HEK293 (cell line): ENCODE results near the gene CDH6.

ENCODE experiments used
- CTCF ChIP-seq: fragments of 450-650 bp; formaldehyde crosslinking; IDR thresholded peaks from 2 replicates; pipeline ENCODE4 v1.5.1; 2016; ENCODE audit warnings: missing biosample characterization, missing genetic modification characterization
- PRDM4 ChIP-seq: fragments of 450-650 bp; formaldehyde crosslinking; IDR thresholded peaks from 2 replicates; pipeline ENCODE4 v1.5.1; 2017; ENCODE audit warnings: missing biosample characterization, missing genetic modification characterization
- YY1 ChIP-seq: fragments of 450-650 bp; formaldehyde crosslinking; IDR thresholded peaks from 2 replicates; pipeline ENCODE4 v1.5.1; 2018; ENCODE audit warnings: missing biosample characterization, missing genetic modification characterization
- ZBTB44 ChIP-seq: fragments of 450-650 bp; IDR thresholded peaks from 2 replicates; pipeline ENCODE4 v1.5.1; 2018; ENCODE audit warnings: missing biosample characterization, mild to moderate bottlenecking, missing genetic modification characterization
- ZBTB48 ChIP-seq: fragments of 450-650 bp; formaldehyde crosslinking; IDR thresholded peaks from 2 replicates; pipeline ENCODE4 v1.5.1; 2016; ENCODE audit warnings: missing biosample characterization, missing genetic modification characterization
- ZBTB8A ChIP-seq: fragments of 450-650 bp; formaldehyde crosslinking; IDR thresholded peaks from 2 replicates; pipeline ENCODE4 v1.5.1; 2016; ENCODE audit warnings: missing biosample characterization, missing genetic modification characterization
- ZFP37 ChIP-seq: fragments of 450-650 bp; formaldehyde crosslinking; IDR thresholded peaks from 2 replicates; pipeline ENCODE4 v1.5.1; 2016; ENCODE audit warnings: missing biosample characterization, missing genetic modification characterization
- ZNF121 ChIP-seq: fragments of 450-650 bp; formaldehyde crosslinking; IDR thresholded peaks from 2 replicates; pipeline ENCODE4 v1.5.1; 2016; ENCODE audit warnings: missing biosample characterization, missing genetic modification characterization
- ZNF211 ChIP-seq: fragments of 450-650 bp; formaldehyde crosslinking; IDR thresholded peaks from 2 replicates; pipeline ENCODE4 v1.5.1; 2016; ENCODE audit warnings: low read depth, missing biosample characterization, missing genetic modification characterization
- ZNF274 ChIP-seq, 2 experiments: fragments of 200-500 bp in 1 of 2; fragments of 450-650 bp in 1 of 2; sonication (Bioruptor generic) in 1 of 2; formaldehyde crosslinking in 1 of 2; IDR thresholded peaks; 2 replicates each; pipeline versions ENCODE4 v1.5.1 to v1.6.1; 2014 to 2016; ENCODE audit warnings: borderline replicate concordance in 1 of 2, inconsistent platforms in 1 of 2, low read length in 1 of 2, missing biosample characterization in 1 of 2, missing genetic modification characterization in 1 of 2
- ZNF354C ChIP-seq: fragments of 450-650 bp; formaldehyde crosslinking; IDR thresholded peaks from 2 replicates; pipeline ENCODE4 v1.5.1; 2016; ENCODE audit warnings: missing biosample characterization, missing genetic modification characterization, low read depth, borderline replicate concordance
- ZNF571 ChIP-seq: fragments of 450-650 bp; formaldehyde crosslinking; IDR thresholded peaks from 2 replicates; pipeline ENCODE4 v1.5.0; 2017; ENCODE audit warnings: missing biosample characterization, missing genetic modification characterization
- ZNF830 ChIP-seq: fragments of 450-650 bp; IDR thresholded peaks from 2 replicates; pipeline ENCODE4 v1.5.0; 2018; ENCODE audit warnings: missing biosample characterization, missing genetic modification characterization, low read depth, mild to moderate bottlenecking, moderate library complexity
- ZXDB ChIP-seq: fragments of 450-650 bp; formaldehyde crosslinking; IDR thresholded peaks from 2 replicates; pipeline ENCODE4 v1.5.1; 2016; ENCODE audit warnings: missing biosample characterization, missing genetic modification characterization

- no peak for TF ChIP-seq ZNF211 (tag by site-specific recombination)
- no peak for TF ChIP-seq ZXDB
- TF ChIP-seq ZNF121 (tag by site-specific recombination) = no peak
- no peak for TF ChIP-seq ZNF830 (tag by site-specific recombination)
- no peak for TF ChIP-seq CTCF
- no peak for TF ChIP-seq ZBTB8A
- TF ChIP-seq ZFP37 (tag by site-specific recombination) = no peak
- no peak for TF ChIP-seq ZNF274 (IDR thresholded peaks at IDR 0.05; ENCODE audit: low read length)
- no peak for TF ChIP-seq ZNF274 (tag by site-specific recombination; IDR thresholded peaks at IDR 0.05; ENCODE audit: borderline replicate concordance)
- TF ChIP-seq PRDM4 (tag by site-specific recombination) = no peak
- no peak for TF ChIP-seq YY1
- no peak for TF ChIP-seq ZNF354C
- no peak for TF ChIP-seq ZNF571 (tag by site-specific recombination)
- TF ChIP-seq ZBTB48 = no peak
- TF ChIP-seq ZBTB44 (tag by site-specific recombination) = no peak
Observed at GRCh38 chr5:31285025-31285424, 91.5 kb downstream of the CDH6 start.
